HPDE6-E6E7 (cell line): ENCODE measurements around the gene NEU1.
"Not testable (repeated sequence)": the region's sequence is repeated elsewhere in the genome, so short reads cannot be mapped to it uniquely, and the experiment has no call there.

Source experiments
- DNase-seq: peaks from one replicate; pipeline ENCODE4 v3.0.0; 2011; ENCODE audit warnings: missing footprints; ENCODE audit errors: extremely low spot score

The NEU1 gene

DNA sequence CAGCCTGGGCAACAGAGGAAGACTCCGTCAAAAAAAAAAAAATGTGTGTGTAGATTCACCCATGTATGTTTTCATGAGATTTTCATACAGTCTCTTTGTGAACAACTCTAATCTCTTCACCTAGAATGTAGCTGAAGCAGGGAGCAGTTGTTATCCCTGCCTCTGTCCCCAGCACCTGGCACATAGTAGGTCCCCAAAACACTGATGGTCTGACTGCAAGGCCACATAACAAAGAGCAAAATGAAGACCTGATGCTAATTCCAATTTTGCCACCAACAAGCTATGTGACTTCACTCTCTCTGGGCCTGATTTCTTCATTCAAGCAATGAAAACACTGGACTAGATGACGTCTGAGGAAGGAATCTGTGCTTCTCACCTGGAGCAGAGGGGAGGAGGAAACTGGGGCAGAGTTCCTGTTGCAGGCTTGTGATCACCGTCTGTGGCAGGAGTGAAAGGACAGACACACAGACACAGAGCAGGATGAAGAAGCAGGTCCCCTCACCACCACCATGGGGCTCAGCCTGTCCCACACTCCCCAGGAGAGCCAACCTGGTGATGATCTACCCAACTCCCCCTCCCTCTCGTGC lies 11.6 kb upstream of the NEU1 start:
- no peak for DNase-seq

DNA sequence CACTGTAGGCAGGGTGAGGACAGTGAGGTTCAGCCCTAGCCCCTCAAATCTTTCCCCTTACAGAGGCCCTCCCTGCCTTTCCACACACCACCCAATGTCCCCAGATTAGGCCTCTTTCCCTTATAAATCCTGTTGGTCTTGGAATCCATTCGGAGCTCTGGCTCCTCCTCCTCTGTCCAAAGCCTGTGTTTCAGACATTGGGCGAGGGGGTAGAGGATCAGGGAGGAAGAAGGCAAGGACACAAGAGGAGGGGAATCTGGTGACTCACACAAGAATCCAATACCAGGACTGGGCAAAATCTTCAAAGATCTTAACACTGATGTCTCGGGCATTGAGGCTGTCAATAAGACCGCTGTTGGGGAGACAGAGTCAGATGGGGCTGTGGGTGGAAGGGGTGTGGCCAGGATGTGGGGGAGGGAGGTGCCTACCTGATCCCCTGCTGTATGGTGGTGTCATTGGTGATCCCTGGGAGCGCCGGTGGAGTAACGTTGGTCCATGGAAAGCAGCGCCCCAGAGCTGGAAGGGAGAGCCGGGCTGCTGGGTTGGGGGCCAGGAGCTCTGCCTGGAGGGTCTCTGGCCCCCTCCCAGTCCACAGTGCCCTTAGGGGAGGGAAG lies 8.5 kb upstream of the NEU1 start:
- DNase-seq = no peak

DNA sequence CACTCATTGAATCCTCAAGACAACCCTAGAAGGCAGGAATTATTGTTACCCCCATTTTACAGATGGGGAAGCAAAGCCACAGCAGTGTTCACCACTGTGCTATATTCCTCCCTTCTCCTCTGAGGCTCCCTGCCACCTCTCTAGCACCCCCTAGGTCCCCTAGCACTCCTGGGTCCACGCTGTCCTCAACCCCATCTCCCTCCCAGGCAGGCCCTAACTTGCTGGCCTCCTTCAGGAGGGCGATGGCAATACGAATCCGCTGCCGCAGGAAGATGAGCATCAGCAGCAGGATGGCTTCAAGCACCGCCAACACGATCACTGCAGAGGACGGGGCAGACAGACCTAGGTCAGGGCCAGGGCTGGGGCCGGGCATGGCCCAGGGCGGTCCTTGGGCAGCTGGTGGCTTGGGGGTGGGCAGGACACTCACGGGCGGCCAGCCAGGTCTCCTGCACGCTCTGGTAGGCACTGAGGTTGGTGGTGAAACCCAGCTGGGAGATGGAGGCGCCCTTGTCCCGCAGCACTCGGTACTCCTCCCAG lies 7.8 kb upstream of the NEU1 start:
- no peak for DNase-seq

DNA sequence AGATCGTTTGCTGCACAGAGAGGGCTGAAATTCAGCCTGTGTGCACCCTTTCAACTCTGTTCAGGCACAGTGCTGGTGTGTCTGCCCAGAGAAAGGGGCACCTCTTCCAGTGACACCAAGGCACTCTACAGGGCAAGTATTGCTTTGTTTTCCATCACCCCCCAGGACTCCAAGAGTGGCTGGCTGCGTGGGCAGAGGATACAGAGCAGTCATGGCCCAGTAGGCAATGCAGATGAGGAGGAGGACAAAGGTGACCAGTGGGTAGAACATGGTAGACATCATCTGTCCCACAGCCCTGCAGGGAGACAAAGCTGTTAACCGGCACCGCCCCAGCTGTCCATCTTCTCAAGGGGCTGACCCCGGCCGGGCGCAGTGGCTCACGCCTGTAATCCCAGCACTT lies 6.7 kb upstream of the NEU1 start:
- no peak for DNase-seq

DNA sequence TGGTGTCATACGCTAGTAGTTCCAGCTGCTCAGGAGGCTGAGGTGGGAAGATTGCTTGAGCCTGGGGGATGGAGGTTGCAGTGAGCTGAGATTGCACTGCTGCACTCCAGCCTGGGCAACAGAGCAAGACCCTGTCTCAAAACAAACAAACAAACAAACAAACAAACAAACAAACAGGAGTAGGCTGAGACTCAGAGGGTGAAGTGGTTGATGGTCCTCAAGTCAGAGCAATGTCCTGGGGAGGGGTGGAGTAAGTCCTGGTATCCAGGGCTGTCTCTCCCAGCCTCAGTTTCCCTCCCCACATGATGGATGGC lies 6.0 kb upstream of the NEU1 start:
- not testable (repeated sequence) for DNase-seq

DNA sequence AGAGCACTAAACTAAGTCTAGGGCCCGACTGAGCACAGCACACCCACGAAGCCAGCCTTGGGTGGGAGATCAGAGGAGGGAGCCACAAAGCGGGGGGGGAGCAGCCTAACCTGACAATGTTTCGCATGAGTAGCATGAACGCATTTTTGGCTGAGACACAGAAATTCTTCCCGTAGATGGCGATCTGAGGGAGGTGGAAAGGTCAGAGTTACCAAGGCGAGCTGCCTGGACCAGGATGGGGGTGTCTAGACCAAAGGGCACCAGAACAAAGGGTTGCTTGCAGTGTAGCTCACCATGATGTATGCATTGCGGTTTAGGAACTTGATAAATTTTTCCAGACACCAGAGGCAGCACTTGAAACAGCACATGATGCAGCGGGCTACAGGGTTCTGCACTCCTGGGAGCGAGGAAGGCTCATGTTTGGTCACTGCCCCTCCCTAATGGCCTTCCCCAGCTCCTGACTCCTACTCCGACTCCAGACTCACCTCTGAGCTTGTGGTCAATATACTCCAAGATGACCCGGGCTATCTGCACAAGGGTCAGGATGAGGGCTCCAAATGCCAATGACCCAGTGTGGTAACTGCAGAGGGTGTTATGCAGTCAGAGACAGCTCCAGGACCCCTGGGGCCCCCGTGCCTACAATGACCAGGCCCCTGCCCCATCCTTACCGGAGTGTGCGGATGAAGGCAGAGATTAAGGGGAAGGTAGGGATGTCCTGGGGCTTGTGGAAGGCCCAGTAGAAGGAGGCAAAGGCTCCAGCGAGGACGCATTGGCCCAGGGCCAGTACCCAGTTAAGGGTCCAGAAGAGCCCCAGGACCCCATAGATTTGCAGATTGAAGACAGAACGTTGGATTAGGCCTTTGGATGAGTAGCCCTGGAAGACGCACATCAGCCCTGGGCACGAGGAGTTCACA lies 2.8 kb upstream of the NEU1 start:
- DNase-seq = no peak

DNA sequence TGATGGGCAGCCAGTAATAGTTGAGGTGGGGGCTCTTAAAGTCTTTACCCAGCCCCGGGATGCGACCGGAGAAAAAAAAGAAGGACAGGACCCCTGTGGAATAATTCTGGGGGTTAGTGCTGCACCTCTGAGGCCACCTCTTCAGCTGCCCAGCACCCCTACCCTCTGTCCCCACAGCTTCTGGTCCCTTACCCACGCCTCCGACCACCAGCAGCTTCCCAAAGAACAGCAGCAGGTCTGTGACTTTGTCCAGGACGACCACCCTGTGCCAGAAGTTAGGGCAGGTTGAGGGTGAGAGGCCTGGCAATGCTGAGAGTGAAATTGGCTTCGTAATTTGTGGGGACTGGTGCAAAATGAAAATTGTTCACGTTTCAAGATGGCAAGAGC lies 2.2 kb upstream of the NEU1 start:
- no peak for DNase-seq

DNA sequence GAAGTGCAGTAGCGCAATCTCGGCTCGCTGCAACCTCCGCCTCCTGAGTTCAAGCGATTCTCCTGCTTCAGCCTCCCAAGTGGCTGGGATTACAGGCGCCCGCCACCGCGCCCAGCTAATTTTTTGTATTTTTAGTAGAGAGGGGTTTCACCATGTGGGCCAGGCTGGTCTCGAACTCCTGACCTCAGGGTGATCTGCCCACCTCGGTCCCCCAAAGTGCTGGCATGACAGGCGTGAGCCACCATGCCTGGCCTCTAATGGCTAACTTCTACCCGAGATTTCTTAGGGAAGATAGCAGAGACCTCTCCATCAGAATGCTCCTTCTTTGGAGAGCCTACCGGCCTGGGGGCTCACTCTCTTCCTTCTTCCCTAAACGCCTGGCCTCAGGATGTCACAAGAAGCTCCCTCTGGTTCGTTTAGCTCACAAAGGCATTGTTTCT lies 1.5 kb upstream of the NEU1 start:
- not testable (repeated sequence) for DNase-seq

DNA sequence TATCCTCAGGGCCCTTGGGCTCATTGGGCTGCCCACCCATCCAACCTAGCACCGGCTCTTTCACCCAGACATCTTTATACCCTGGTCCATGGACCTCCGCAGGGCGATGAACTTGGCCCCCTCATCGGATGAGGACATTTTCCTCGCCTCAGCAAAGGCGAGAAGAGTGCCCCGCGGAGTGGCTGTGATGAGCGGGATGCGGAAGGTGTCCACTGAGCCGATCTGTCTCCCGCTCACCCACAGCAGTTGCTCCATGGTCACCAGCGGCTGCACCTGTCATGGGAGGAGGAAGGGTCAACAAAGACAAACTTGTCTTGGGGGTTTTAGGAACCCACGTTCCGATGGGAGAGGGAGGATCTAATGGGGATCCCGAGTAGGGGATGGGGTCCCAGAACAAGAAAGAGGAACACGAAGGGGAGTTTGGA lies 690 bp downstream of the NEU1 start:
- no peak for DNase-seq

DNA sequence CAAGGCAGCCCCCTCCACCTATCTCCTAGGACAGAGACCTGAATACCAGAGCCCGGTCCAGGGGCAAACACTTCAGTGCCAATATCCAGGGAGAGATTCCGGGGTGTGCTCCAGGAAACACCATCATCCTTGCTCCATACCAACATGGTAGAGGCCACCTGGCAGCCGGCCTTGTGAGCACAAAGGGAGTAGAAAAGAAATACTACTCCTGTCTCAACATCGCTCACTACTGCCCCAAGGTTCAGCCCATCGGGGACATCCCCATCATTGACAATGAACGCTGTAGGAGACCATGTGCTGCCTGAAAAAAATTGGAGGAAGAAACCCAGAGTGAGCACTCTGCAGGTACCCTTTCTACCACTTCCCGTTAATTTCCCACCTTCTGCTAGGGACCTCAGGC lies 1.5 kb downstream of the NEU1 start:
- DNase-seq = no peak

DNA sequence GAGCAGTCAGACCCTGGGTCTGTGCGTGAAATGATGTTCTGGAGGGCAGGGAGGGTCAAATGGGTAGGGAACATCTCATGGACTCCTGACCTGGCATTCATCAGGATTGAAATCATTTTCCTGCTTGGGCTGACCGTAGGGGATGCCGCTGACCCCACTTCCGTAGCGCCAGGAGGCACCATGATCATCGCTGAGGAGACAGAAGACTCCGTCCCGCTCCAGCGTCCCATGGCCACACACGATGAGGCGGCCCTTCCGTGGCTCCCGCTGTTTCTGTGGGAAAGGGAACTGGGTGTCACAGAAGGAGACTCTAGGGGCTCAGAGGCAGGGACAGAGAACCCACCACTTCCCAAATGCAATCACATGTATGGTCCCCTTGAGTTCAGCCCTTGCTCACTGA lies 2.3 kb downstream of the NEU1 start:
- no peak for DNase-seq

DNA sequence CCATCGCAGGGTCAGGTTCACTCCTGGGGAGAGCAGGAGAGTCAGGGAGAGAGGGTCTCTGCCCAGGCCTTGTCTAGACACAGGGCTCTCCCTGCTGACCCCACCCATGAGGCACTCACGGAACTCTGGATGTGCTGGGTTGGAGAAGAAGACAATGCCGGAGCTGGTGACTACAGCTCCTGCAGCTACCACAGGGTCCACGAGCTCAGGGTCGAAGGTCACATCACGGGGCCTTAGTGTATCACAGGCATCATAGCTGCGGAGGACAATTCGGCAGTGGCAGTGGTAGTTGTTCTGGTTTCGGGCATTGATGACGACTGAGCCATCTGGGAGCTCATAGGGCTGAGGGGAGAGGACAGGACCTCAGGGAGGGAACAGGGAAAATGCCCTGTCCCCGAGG lies 2.7 kb downstream of the NEU1 start:
- DNase-seq = no peak

DNA sequence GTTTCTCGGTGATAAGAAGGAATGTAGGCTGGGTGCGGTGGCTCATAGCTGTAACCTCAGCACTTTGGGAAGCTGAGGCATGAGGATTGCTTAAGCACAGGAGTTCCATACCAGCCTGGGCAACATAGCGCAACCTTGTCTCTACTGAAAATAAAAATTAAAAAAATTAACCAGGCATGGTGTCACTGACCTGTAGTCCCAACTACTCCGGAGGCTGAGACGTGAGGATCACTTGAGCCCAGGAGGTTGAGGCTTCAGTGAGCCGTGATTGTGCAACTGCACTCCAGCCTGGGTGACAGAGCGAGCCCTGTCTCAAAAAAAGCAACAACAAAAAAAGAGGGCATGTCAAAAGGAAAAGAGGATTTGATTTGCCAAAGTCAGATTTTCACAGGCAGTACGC lies 3.9 kb downstream of the NEU1 start:
- no peak for DNase-seq

DNA sequence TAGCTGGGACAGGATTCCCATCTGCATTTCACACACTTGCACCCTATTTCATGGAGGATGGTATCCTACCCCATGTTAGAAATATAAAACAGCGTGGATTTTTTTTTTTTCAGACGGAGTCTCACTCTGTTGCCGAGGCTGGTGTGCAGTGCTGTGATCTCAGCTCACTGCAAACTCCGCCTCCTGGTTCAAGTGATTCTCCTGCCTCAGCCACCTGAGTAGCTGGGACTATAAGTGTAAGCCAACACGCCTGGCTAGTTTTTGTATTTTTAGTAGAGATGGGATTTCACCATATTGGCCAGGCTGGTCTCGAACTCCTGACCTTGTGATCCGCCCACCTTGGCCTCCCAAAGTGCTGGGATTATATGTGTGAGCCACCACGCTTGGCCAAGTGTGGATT lies 4.8 kb downstream of the NEU1 start:
- not testable (repeated sequence) for DNase-seq

DNA sequence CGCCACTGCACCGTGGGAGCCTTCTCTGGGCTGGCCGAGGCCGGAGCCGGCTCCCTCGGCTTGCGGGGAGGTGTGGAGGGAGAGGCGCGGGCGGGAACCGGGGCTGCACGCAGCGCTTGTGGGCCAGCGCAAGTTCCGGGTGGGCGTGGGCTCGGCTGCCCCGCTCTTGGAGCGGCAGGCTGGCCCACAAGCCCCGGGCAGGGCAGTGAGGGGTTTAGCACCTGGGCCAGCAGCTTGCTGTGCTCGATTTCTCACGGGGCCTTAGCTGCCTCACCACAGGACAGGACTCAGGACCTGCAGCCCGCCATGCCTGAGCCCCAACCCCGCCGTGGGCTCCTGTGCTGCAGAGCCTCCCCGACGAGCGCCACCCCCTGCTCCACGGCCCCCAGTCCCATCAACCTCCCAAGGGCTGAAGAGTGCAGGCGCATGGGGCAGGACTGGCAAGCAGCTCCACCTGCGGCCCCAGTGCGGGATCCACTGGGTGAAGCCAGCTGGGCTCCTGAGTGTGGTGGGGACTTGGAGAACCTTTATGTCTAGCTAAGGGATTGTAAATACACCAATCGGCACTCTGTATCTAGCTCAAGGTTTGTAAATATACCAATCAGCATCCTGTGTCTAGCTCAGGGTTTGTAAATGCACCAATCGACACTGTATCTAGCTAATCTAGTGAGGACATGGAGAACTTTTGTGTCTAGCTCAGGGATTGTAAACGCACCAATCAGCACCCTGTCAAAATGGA lies 10.5 kb downstream of the NEU1 start:
- DNase-seq = not testable (repeated sequence)

DNA sequence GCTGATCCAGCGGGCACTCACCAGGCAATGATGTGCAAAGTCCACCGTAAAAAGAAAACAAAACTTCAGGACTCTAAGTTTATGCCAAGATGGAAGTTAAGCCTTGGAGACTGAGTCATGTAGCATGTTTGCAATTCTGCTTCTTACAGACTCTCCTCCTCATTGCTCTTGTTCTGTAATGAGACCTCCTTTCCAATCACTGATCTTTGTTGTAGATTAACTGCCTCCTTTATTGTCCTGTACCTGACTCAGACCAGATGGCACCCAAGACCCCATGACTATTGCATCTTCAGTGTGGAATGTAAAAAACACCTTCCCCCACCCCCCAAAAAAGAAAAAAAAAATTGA lies 11.2 kb downstream of the NEU1 start:
- no peak for DNase-seq

DNA sequence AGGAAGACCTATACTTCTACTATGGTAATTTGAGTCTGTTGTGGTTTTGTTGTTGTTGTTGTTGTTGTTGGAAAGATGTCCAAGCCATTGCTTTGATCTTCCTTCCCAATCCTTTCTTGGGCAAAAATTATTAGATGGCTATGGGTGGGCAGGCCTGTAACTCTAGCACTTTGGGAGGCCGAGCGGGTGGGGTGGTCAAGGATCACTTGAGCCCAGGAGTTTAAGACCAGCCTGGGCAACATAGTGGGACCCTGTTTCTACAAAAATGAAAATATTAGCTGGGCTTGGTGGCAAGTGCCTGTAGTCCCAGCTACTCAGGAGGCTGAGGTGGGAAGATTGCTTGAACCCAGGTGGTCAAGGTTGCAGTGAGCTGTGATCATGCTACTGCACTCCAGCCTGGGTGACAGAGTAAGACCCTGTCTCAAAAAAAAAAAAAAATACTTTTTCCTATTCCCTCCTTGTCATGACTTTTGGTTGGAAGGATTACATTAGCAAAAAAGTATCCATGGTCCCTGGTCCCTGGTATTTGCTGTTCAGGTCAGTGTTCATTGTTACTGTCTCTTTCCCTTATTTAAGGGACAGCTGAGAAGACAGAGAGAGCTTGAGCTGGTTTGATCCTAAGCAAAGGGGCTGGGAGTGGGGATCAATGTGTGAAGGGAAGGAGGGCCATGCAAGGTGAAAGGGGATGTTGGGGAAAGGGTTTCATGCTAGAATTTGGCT lies 11.7 kb downstream of the NEU1 start:
- DNase-seq = no peak

DNA sequence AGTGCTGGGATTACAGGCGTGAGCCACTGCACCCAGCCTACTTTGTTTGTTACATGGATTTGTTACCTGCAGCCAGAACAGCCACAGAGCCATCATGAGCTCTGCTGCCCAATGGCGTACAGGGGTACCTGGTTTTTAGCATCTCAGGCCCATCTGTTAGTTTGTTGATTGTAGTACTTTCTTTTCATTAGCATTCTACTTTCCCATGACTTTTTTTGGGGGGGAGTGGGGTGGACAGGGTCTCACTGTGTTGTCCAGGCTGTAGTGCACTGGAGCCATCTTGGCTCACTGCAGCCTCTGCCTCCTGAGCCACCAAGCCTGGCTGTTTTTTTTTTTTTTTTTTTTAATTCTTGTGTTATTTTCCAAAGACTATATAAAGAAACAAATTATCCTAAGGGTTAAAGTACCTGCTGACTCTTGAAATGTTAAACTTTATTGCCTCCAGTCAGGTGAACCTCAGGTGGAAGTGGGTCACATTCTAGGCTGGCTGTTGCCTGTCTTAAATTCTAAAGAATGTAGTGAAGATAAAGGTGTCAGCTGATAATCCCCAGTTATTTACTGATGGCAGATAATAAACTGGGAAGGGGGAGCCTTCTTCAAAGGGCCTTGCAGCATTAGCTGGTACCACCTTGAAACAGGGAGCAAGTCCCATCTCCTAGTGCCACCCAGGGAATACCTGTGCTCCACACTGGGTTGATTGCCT lies 15.2 kb downstream of the NEU1 start:
- DNase-seq = no peak

DNA sequence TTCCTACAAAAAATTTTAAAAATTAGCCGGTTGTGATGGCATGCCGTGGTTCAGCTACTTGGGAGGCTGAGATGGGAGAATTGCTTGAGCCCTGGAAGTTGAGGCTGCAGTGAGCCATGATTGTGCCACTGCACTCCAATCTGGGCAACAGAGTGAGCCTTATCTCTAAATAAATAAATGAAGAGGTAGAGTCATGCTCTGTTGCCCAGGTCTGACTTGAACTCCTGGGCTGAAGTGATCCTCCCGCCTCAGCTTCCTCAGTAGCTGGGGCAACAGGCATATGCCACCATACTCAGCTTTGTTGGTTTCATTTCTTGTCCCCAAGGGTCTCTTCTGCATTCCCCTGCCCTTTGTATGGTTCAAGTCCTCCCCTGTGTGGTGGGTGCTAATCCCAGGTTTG lies 18.1 kb downstream of the NEU1 start:
- no peak for DNase-seq

DNA sequence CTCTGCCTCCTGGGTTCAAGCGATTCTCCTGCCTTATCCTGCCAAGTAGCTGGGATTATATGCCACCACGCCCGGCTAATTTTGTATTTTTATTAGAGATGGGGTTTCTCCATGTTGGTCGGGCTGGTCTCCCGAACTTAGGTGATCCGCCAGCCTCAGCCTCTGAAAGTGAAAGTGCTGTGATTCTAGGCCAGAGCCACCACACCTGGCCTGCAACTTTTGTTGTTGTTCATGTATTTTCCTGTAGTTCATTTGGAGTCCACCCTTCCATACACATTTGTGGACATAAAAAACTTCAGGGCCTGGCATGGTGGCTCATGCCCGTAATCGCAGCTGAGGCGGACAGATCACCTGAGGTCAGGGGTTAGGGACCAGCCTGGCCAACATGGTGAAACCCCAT lies 20.6 kb downstream of the NEU1 start:
- DNase-seq = no peak

DNA sequence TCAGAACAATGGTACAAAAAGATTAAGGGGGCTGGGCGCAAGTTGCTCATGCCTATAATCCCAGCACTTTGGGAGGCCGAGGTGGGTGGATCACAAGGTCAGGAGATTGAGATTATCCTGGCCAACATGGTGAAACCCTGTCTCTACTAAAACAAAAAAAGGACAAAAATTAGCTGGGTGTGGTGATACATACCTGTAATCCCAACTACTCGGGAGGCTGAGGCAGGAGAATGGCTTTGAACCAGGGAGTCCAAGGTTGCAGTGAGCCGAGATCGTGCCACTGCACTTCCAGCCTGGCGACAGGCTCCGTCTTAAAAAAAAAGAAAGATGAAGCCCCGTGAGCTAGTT lies 22.9 kb downstream of the NEU1 start:
- not testable (repeated sequence) for DNase-seq
